Rectal smooth muscle tissue (tissue), 1 donor: ENCODE results near the gene RINL.

Experiments
- H3K27ac ChIP-seq: one replicate; pipeline ENCODE4 v1.7.0; 2013; ENCODE audit warnings: low read depth, low read length, inconsistent platforms
- H3K27me3 ChIP-seq: one replicate; pipeline ENCODE4 v1.7.0; 2013; ENCODE audit warnings: low read length; ENCODE audit not compliant: control insufficient read depth, insufficient read depth
- H3K36me3 ChIP-seq: one replicate; pipeline ENCODE4 v1.7.0; 2013; ENCODE audit warnings: low read length; ENCODE audit not compliant: control insufficient read depth, insufficient read depth
- H3K4me1 ChIP-seq: one replicate; pipeline ENCODE4 v1.7.0; 2013; ENCODE audit warnings: low read length; ENCODE audit not compliant: control insufficient read depth, insufficient read depth
- H3K4me3 ChIP-seq: one replicate; pipeline ENCODE4 v1.7.0; 2013; ENCODE audit warnings: low read length
- H3K9ac ChIP-seq: one replicate; pipeline ENCODE4 v1.7.0; 2013; ENCODE audit warnings: low read length

Gene RINL

GRCh38 chr19:38912600-38913514, 34.8 kb upstream of the RINL start:
- peaks cover 4% of the 10 kb centered on the region for H3K27me3 ChIP-seq
- H3K4me1 ChIP-seq = no peaks in the 10 kb centered on the region
- H3K27ac ChIP-seq = no peak overlapping the region
- no peak overlapping the region for H3K9ac ChIP-seq
- peaks cover 2% of the 10 kb centered on the region for H3K36me3 ChIP-seq
- H3K4me3 ChIP-seq = no peak overlapping the region

GRCh38 chr19:38911388-38912001, 33.4 kb upstream of the RINL start:
- H3K27ac ChIP-seq = no peak overlapping the region
- peaks cover 4% of the 10 kb centered on the region for H3K27me3 ChIP-seq
- no peaks in the 10 kb centered on the region for H3K4me1 ChIP-seq
- no peak overlapping the region for H3K9ac ChIP-seq
- peaks cover 2% of the 10 kb centered on the region for H3K36me3 ChIP-seq
- no peak overlapping the region for H3K4me3 ChIP-seq

- no peak overlapping the region for H3K27ac ChIP-seq
- no peak overlapping the region for H3K4me3 ChIP-seq
- H3K36me3 ChIP-seq = peaks cover 6% of the 10 kb centered on the region
- peaks cover 4% of the 10 kb centered on the region for H3K27me3 ChIP-seq
- no peak overlapping the region for H3K9ac ChIP-seq
- H3K4me1 ChIP-seq = no peaks in the 10 kb centered on the region
Measured at GRCh38 chr19:38910488-38910887, 32.4 kb upstream of the RINL start.

GRCh38 chr19:38908911-38909310, 30.8 kb upstream of the RINL start:
- Histone ChIP-seq H3K9ac (no peak overlapping the region), H3K4me3 (no peak overlapping the region), H3K27ac (no peak overlapping the region), H3K36me3 (peaks cover 8% of the 10 kb centered on the region), H3K4me1 (no peaks in the 10 kb centered on the region), H3K27me3 (peaks cover 4% of the 10 kb centered on the region)

GRCh38 chr19:38907670-38908069, 29.6 kb upstream of the RINL start:
- Histone ChIP-seq H3K36me3 (peaks cover 8% of the 10 kb centered on the region), H3K4me3 (no peak overlapping the region), H3K27ac (no peak overlapping the region), H3K27me3 (peaks cover 4% of the 10 kb centered on the region), H3K4me1 (no peaks in the 10 kb centered on the region), H3K9ac (no peak overlapping the region)

- H3K4me3 ChIP-seq = no peak overlapping the region
- peaks cover 8% of the 10 kb centered on the region for H3K36me3 ChIP-seq
Measured at GRCh38 chr19:38907227-38907626, 29.2 kb upstream of the RINL start.

GRCh38 chr19:38905620-38906019, 27.5 kb upstream of the RINL start:
- peaks cover 2% of the 10 kb centered on the region for H3K4me1 ChIP-seq
- no peak overlapping the region for H3K4me3 ChIP-seq
- H3K9ac ChIP-seq = no peak overlapping the region
- peaks cover 8% of the 10 kb centered on the region for H3K36me3 ChIP-seq
- H3K27ac ChIP-seq = no peak overlapping the region
- no peaks in the 10 kb centered on the region for H3K27me3 ChIP-seq

More at GRCh38 chr19:38907227-38907626, 29.2 kb upstream of the RINL start:
- Histone ChIP-seq H3K4me1 (no peaks in the 10 kb centered on the region), H3K27me3 (peaks cover 4% of the 10 kb centered on the region), H3K9ac (no peak overlapping the region), H3K27ac (no peak overlapping the region)

- Histone ChIP-seq H3K36me3 (peaks cover 8% of the 10 kb centered on the region), H3K4me3 (no peak overlapping the region), H3K27me3 (no peaks in the 10 kb centered on the region), H3K4me1 (peaks cover 7% of the 10 kb centered on the region), H3K9ac (no peak overlapping the region), H3K27ac (no peak overlapping the region)
Measured at GRCh38 chr19:38904581-38905539, 26.8 kb upstream of the RINL start.

- H3K27me3 ChIP-seq = no peaks in the 10 kb centered on the region
- no peak overlapping the region for H3K27ac ChIP-seq
Measured at GRCh38 chr19:38901683-38902082, 23.6 kb upstream of the RINL start.

GRCh38 chr19:38900743-38901190, 22.7 kb upstream of the RINL start:
- peaks cover 3% of the 10 kb centered on the region for H3K36me3 ChIP-seq
- H3K27me3 ChIP-seq = no peaks in the 10 kb centered on the region
- H3K9ac ChIP-seq = no peak overlapping the region
- H3K4me1 ChIP-seq = peaks cover 7% of the 10 kb centered on the region
- no peak overlapping the region for H3K27ac ChIP-seq
- peak overlapping the region; percentile 76 for H3K4me3 ChIP-seq

More at GRCh38 chr19:38901683-38902082, 23.6 kb upstream of the RINL start:
- H3K9ac ChIP-seq = no peak overlapping the region
- no peak overlapping the region for H3K4me3 ChIP-seq
- H3K36me3 ChIP-seq = peaks cover 6% of the 10 kb centered on the region
- peaks cover 7% of the 10 kb centered on the region for H3K4me1 ChIP-seq

- peak overlapping the region; percentile 51 for H3K9ac ChIP-seq
- H3K27me3 ChIP-seq = no peaks in the 10 kb centered on the region
- no peaks in the 10 kb centered on the region for H3K36me3 ChIP-seq
- peaks cover 7% of the 10 kb centered on the region for H3K4me1 ChIP-seq
- H3K27ac ChIP-seq = peak overlapping the region; percentile 62
- H3K4me3 ChIP-seq = peak overlapping the region; percentile 76
Measured at GRCh38 chr19:38900202-38900629, 22.1 kb upstream of the RINL start.
